SK-N-SH treated with all-trans-retinoic acid at 6 μM for 48 hours (cell line): Measurements from ENCODE around the gene CTIF.

ENCODE experiments used
- CSDC2 ChIP-seq: fragments of 250-450 bp; sonication (Bioruptor Pico); IDR thresholded peaks from 2 replicates; pipeline ENCODE4 v1.5.0; 2020; ENCODE audit warnings: mild to moderate bottlenecking, moderate library complexity
- ESRRG ChIP-seq: fragments of 250-450 bp; sonication (Bioruptor Pico); IDR thresholded peaks from 2 replicates; pipeline ENCODE4 v1.6.1; 2021; ENCODE audit warnings: mild to moderate bottlenecking
- ISL1 ChIP-seq: fragments of 250-450 bp; sonication (Bioruptor Pico); IDR thresholded peaks from 2 replicates; pipeline ENCODE4 v2.1.2; 2022; ENCODE audit warnings: mild to moderate bottlenecking, moderate library complexity
- POU6F1 ChIP-seq: fragments of 250-450 bp; sonication (Bioruptor Pico); IDR thresholded peaks from 2 replicates; pipeline ENCODE4 v1.8.0; 2021; ENCODE audit warnings: low read depth, mild to moderate bottlenecking, moderate library complexity, borderline replicate concordance
- TCF4 ChIP-seq: fragments of 250-450 bp; sonication (Bioruptor Pico); IDR thresholded peaks from 2 replicates; pipeline ENCODE4 v1.8.0; 2021; ENCODE audit warnings: mild to moderate bottlenecking, moderate library complexity, borderline replicate concordance
- ZFP3 ChIP-seq: fragments of 250-450 bp; sonication (Bioruptor Pico); IDR thresholded peaks from 2 replicates; pipeline ENCODE4 v1.5.0; 2020; ENCODE audit warnings: mild to moderate bottlenecking, moderate library complexity
- ZFP30 ChIP-seq: fragments of 450-650 bp; formaldehyde crosslinking; IDR thresholded peaks from 2 replicates; pipeline ENCODE4 v1.5.0; 2022; ENCODE audit warnings: mild to moderate bottlenecking, moderate library complexity
- ZNF70 ChIP-seq: fragments of 450-650 bp; formaldehyde crosslinking; IDR thresholded peaks from 2 replicates; pipeline ENCODE4 v1.5.0; 2020; ENCODE audit warnings: mild to moderate bottlenecking, moderate library complexity

GRCh38 chr18:48514786-48515185, 24.0 kb upstream of the CTIF start:
- TF ChIP-seq ZNF70 (CRISPR knock-in tag) = no peak
- no peak for TF ChIP-seq ISL1 (CRISPR knock-in tag)
- TF ChIP-seq ZFP3 (CRISPR knock-in tag) = no peak
- TF ChIP-seq ZFP30 (CRISPR knock-in tag) = no peak
- no peak for TF ChIP-seq ESRRG (CRISPR knock-in tag)
- no peak for TF ChIP-seq POU6F1 (CRISPR knock-in tag)
- no peak for TF ChIP-seq TCF4 (CRISPR knock-in tag)
- no peak for TF ChIP-seq CSDC2 (CRISPR knock-in tag)
